ENCODE measurements around the gene ORM1.
A peak's percentile ranks its signal among the peaks of the same experiment; 100 is the strongest.

Gene ORM1

GRCh38 chr9:114366334-114367128, 43.6 kb downstream of the ORM1 start:
- no peak for DNase-seq (ENCODE audit: low spot score)

- DNase-seq (ENCODE audit: low spot score), result no peak
Observed at GRCh38 chr9:114367366-114367765, 44.5 kb downstream of the ORM1 start.

GRCh38 chr9:114367772-114368569, 45.1 kb downstream of the ORM1 start:
- no peak for DNase-seq (ENCODE audit: low spot score)

GRCh38 chr9:114369216-114370130, 46.6 kb downstream of the ORM1 start:
- no peak for DNase-seq (ENCODE audit: low spot score)

- no peak for DNase-seq (ENCODE audit: low spot score)
Observed at GRCh38 chr9:114370251-114370967, 47.5 kb downstream of the ORM1 start.

GRCh38 chr9:114370968-114371320, 48.0 kb downstream of the ORM1 start:
- no peak for DNase-seq (ENCODE audit: low spot score)

- no peak for DNase-seq (ENCODE audit: low spot score)
Observed at GRCh38 chr9:114371343-114371944, 48.5 kb downstream of the ORM1 start.

GRCh38 chr9:114371973-114372917, 49.3 kb downstream of the ORM1 start:
- DNase-seq (ENCODE audit: low spot score), result peak; percentile 81

- no peak for DNase-seq (ENCODE audit: low spot score)
Observed at GRCh38 chr9:114372921-114373448, 50.1 kb downstream of the ORM1 start.

GRCh38 chr9:114373960-114374730, 51.2 kb downstream of the ORM1 start:
- DNase-seq (ENCODE audit: low spot score), result no peak

- DNase-seq (ENCODE audit: low spot score), result no peak
Observed at GRCh38 chr9:114374936-114375335, 52.0 kb downstream of the ORM1 start.

GRCh38 chr9:114375386-114376175, 52.7 kb downstream of the ORM1 start:
- DNase-seq (ENCODE audit: low spot score), result no peak

Measured in COLO829 (cell line).